ENCODE data around the gene SYN1. TPM values are rescaled to one million over a fixed set of nuclear protein-coding genes. Genes with fewer than 3 reads are reported as not detected.

SYN1 gene
- total and polyA plus RNA-seq, 2 experiments from 2014 or later = 3.6 to 6.7 TPM

DNA sequence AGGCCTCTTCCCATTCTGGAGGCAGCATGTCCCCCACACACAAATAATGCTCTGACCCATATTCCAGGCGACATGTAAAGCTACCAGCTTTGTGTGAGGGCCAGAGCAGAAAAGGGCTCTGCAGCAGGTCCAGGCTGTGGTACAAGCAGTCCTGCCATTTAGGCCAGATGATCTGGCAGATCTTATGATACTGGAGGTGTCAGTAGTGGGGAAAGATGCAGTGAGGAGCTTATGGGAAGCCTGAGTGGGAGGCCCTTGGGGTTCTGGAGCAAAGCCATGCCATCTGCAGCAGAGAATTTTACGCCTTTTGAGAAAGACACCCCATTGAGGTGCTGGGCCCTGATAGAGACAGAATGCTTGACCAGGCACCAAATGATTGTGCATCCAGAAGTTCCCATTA lies 7.7 kb downstream of the SYN1 start (continued):
- TF ChIP-seq, protein P1, sequence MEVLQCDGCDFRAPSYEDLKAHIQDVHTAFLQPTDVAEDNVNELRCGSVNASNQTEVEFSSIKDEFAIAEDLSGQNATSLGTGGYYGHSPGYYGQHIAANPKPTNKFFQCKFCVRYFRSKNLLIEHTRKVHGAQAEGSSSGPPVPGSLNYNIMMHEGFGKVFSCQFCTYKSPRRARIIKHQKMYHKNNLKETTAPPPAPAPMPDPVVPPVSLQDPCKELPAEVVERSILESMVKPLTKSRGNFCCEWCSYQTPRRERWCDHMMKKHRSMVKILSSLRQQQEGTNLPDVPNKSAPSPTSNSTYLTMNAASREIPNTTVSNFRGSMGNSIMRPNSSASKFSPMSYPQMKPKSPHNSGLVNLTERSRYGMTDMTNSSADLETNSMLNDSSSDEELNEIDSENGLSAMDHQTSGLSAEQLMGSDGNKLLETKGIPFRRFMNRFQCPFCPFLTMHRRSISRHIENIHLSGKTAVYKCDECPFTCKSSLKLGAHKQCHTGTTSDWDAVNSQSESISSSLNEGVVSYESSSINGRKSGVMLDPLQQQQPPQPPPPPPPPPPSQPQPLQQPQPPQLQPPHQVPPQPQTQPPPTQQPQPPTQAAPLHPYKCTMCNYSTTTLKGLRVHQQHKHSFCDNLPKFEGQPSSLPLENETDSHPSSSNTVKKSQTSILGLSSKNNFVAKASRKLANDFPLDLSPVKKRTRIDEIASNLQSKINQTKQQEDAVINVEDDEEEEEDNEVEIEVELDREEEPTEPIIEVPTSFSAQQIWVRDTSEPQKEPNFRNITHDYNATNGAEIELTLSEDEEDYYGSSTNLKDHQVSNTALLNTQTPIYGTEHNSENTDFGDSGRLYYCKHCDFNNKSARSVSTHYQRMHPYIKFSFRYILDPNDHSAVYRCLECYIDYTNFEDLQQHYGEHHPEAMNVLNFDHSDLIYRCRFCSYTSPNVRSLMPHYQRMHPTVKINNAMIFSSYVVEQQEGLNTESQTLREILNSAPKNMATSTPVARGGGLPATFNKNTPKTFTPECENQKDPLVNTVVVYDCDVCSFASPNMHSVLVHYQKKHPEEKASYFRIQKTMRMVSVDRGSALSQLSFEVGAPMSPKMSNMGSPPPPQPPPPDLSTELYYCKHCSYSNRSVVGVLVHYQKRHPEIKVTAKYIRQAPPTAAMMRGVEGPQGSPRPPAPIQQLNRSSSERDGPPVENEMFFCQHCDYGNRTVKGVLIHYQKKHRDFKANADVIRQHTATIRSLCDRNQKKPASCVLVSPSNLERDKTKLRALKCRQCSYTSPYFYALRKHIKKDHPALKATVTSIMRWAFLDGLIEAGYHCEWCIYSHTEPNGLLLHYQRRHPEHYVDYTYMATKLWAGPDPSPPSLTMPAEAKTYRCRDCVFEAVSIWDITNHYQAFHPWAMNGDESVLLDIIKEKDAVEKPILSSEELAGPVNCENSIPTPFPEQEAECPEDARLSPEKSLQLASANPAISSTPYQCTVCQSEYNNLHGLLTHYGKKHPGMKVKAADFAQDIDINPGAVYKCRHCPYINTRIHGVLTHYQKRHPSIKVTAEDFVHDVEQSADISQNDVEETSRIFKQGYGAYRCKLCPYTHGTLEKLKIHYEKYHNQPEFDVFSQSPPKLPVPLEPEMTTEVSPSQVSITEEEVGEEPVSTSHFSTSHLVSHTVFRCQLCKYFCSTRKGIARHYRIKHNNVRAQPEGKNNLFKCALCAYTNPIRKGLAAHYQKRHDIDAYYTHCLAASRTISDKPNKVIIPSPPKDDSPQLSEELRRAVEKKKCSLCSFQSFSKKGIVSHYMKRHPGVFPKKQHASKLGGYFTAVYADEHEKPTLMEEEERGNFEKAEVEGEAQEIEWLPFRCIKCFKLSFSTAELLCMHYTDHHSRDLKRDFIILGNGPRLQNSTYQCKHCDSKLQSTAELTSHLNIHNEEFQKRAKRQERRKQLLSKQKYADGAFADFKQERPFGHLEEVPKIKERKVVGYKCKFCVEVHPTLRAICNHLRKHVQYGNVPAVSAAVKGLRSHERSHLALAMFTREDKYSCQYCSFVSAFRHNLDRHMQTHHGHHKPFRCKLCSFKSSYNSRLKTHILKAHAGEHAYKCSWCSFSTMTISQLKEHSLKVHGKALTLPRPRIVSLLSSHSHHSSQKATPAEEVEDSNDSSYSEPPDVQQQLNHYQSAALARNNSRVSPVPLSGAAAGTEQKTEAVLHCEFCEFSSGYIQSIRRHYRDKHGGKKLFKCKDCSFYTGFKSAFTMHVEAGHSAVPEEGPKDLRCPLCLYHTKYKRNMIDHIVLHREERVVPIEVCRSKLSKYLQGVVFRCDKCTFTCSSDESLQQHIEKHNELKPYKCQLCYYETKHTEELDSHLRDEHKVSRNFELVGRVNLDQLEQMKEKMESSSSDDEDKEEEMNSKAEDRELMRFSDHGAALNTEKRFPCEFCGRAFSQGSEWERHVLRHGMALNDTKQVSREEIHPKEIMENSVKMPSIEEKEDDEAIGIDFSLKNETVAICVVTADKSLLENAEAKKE (CRISPR knock-in tag; IDR thresholded peaks at IDR 0.05) = no peak

DNA sequence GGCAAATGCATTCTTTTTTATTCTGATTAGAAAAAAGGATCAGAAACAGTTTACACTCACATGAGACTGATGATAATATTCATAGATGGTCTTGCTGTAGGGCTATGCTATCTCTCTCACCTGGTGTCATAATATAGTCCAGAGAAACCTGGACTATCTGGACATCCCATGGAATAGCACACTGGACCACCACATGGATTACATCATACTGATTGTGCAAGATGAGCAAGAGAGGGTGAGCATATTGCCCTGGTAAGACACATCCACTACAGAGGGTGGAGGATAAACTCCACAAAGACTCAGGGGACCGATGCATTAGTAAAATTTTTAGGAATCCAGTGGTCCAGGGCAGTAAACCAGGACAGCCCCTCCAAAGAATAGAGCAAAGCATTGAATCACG lies 8.2 kb downstream of the SYN1 start:
- Histone ChIP-seq H3K4me3 (no peak overlapping the region), H3K27me3 (ENCODE audit: insufficient read depth) (no peaks in the 10 kb centered on the region), H2AFZ (no peak overlapping the region), H3K9me2 (ENCODE audit: insufficient read depth) (no peaks in the 10 kb centered on the region), H4K20me1 (replicated peaks; ENCODE audit: insufficient read depth) (no peaks in the 10 kb centered on the region), H3F3A (replicated peaks; ENCODE audit: low read depth) (no peaks in the 10 kb centered on the region), H3K27ac (ENCODE audit: low read depth) (no peak overlapping the region), H3K4me1 (ENCODE audit: insufficient read depth) (no peaks in the 10 kb centered on the region), H3K36me3 (ENCODE audit: insufficient read depth) (no peaks in the 10 kb centered on the region), H3K79me2 (replicated peaks; ENCODE audit: insufficient read depth) (no peaks in the 10 kb centered on the region), H3K4me2 (no peak overlapping the region)
- no peak for DNase-seq (ENCODE audit: low spot score)
- Mint-ChIP-seq H3K27ac (no peak overlapping the region), H3K36me3 (ENCODE audit: low read depth) (peaks cover 13% of the 10 kb centered on the region; the same call in 2 of the 3 replicates), H3K27me3 (ENCODE audit: insufficient read depth, low read depth, poor library complexity) (peaks cover 4% of the 10 kb centered on the region), H3K9me3 (no peaks in the 10 kb centered on the region), H3K4me1 (peaks cover 17% of the 10 kb centered on the region), H3K4me3 (no peak overlapping the region)
- ATAC-seq = no peak
- TF ChIP-seq CREB1 (CRISPR knock-in tag; IDR thresholded peaks at IDR 0.05; ENCODE audit: low read depth) = no peak
- TF ChIP-seq, protein P2, sequence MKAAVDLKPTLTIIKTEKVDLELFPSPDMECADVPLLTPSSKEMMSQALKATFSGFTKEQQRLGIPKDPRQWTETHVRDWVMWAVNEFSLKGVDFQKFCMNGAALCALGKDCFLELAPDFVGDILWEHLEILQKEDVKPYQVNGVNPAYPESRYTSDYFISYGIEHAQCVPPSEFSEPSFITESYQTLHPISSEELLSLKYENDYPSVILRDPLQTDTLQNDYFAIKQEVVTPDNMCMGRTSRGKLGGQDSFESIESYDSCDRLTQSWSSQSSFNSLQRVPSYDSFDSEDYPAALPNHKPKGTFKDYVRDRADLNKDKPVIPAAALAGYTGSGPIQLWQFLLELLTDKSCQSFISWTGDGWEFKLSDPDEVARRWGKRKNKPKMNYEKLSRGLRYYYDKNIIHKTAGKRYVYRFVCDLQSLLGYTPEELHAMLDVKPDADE (IDR thresholded peaks at IDR 0.05) = no peak
- TF ChIP-seq EZH2 (IDR thresholded peaks at IDR 0.05; ENCODE audit: low read depth, unreplicated experiment) = no peak
- TF ChIP-seq, protein P3, sequence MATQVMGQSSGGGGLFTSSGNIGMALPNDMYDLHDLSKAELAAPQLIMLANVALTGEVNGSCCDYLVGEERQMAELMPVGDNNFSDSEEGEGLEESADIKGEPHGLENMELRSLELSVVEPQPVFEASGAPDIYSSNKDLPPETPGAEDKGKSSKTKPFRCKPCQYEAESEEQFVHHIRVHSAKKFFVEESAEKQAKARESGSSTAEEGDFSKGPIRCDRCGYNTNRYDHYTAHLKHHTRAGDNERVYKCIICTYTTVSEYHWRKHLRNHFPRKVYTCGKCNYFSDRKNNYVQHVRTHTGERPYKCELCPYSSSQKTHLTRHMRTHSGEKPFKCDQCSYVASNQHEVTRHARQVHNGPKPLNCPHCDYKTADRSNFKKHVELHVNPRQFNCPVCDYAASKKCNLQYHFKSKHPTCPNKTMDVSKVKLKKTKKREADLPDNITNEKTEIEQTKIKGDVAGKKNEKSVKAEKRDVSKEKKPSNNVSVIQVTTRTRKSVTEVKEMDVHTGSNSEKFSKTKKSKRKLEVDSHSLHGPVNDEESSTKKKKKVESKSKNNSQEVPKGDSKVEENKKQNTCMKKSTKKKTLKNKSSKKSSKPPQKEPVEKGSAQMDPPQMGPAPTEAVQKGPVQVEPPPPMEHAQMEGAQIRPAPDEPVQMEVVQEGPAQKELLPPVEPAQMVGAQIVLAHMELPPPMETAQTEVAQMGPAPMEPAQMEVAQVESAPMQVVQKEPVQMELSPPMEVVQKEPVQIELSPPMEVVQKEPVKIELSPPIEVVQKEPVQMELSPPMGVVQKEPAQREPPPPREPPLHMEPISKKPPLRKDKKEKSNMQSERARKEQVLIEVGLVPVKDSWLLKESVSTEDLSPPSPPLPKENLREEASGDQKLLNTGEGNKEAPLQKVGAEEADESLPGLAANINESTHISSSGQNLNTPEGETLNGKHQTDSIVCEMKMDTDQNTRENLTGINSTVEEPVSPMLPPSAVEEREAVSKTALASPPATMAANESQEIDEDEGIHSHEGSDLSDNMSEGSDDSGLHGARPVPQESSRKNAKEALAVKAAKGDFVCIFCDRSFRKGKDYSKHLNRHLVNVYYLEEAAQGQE (IDR thresholded peaks at IDR 0.05; ENCODE audit: unreplicated experiment) = no peak
- no peak for TF ChIP-seq ZNF331 (CRISPR knock-in tag; IDR thresholded peaks at IDR 0.05; ENCODE audit: low read depth)
- TF ChIP-seq NANOG (IDR thresholded peaks at IDR 0.05; ENCODE audit: borderline replicate concordance) = no peak
- TF ChIP-seq, protein P4, sequence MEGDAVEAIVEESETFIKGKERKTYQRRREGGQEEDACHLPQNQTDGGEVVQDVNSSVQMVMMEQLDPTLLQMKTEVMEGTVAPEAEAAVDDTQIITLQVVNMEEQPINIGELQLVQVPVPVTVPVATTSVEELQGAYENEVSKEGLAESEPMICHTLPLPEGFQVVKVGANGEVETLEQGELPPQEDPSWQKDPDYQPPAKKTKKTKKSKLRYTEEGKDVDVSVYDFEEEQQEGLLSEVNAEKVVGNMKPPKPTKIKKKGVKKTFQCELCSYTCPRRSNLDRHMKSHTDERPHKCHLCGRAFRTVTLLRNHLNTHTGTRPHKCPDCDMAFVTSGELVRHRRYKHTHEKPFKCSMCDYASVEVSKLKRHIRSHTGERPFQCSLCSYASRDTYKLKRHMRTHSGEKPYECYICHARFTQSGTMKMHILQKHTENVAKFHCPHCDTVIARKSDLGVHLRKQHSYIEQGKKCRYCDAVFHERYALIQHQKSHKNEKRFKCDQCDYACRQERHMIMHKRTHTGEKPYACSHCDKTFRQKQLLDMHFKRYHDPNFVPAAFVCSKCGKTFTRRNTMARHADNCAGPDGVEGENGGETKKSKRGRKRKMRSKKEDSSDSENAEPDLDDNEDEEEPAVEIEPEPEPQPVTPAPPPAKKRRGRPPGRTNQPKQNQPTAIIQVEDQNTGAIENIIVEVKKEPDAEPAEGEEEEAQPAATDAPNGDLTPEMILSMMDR (conservative IDR thresholded peaks at IDR 0.05; ENCODE audit: low read depth in 2 of 2) = no peak
- TF ChIP-seq JUNB (IDR thresholded peaks at IDR 0.05; ENCODE audit: unreplicated experiment) = no peak
- TF ChIP-seq EZH2phosphoT487 (IDR thresholded peaks at IDR 0.05; ENCODE audit: unreplicated experiment) = no peak

All from GM23338 (cell line).